A673 (cell line): ENCODE results near the gene ZSCAN26. TPM values are rescaled to one million over a fixed set of nuclear protein-coding genes. Genes with fewer than 3 reads are reported as not detected.

Source experiments
- BruUV-seq: library from RNA; stranded (reverse); fragments of 400-500 nt; replicated peaks from 2 replicates; lab custom pipeline; 2021; lab: Mats Ljungman, UMichigan
- CTCF ChIA-PET: fragments of 300-600 bp; sonication (Branson Sonifier 250); formaldehyde crosslinking; loops from one replicate; lab custom pipeline; 2022; ENCODE audit warnings: antibody characterized with exemption; lab: Charles Lee
- POLR2A ChIA-PET: fragments of 300-600 bp; sonication (Branson Sonifier 250); formaldehyde crosslinking; loops from one replicate; lab custom pipeline; 2022; ENCODE audit warnings: antibody characterized with exemption; ENCODE audit not compliant: low non-redundant PET; lab: Charles Lee
- DNase-seq: peaks from one replicate; pipeline ENCODE4 v3.0.0-alpha.2; 2015; ENCODE audit warnings: low spot score
- H3K27ac ChIP-seq: fragments of 200-600 bp; sonication (generic); 2 replicates; pipeline ENCODE4 v1.5.1; 2016; ENCODE audit warnings: mixed run types, low read depth, mild to moderate bottlenecking, mixed read lengths, antibody characterized with exemption, low read length; ENCODE audit not compliant: poor library complexity, severe bottlenecking
- H3K27me3 ChIP-seq: fragments of 200-600 bp; sonication (generic); replicated peaks from 2 replicates; pipeline ENCODE4 v1.6.1; 2017; ENCODE audit warnings: mixed run types, low read depth, mild to moderate bottlenecking, mixed read lengths, antibody characterized with exemption, low read length; ENCODE audit not compliant: insufficient read depth, poor library complexity
- H3K36me3 ChIP-seq: fragments of 200-600 bp; sonication (generic); 2 replicates; pipeline ENCODE4 v1.6.1; 2016; ENCODE audit warnings: mixed run types, mild to moderate bottlenecking, mixed read lengths, antibody characterized with exemption, low read length; ENCODE audit not compliant: insufficient read depth, poor library complexity, severe bottlenecking
- H3K4me1 ChIP-seq: fragments of 200-600 bp; sonication (generic); 2 replicates; pipeline ENCODE4 v1.6.1; 2017; ENCODE audit warnings: mixed run types, mild to moderate bottlenecking, mixed read lengths, antibody characterized with exemption, low read length; ENCODE audit not compliant: insufficient read depth, poor library complexity, severe bottlenecking
- H3K4me3 ChIP-seq: fragments of 200-600 bp; sonication (generic); 2 replicates; pipeline ENCODE4 v1.5.1; 2016; ENCODE audit warnings: low read depth, mixed run types, mild to moderate bottlenecking, mixed read lengths, low read length; ENCODE audit not compliant: poor library complexity, severe bottlenecking
- H3K9me3 ChIP-seq: fragments of 200-600 bp; sonication (generic); 2 replicates; pipeline ENCODE4 v1.6.1; 2016; ENCODE audit warnings: mixed run types, low read depth, mild to moderate bottlenecking, mixed read lengths, antibody characterized with exemption, low read length; ENCODE audit not compliant: poor library complexity, severe bottlenecking
- CTCF ChIP-seq: fragments of 300-800, 200-600 bp; sonication (generic); conservative IDR thresholded peaks from 2 replicates; pipeline ENCODE4 v1.5.1; 2017; ENCODE audit warnings: low read depth, mild to moderate bottlenecking, antibody characterized with exemption, low read length, moderate library complexity, mixed read lengths
- EZH2 ChIP-seq: fragments of 200-600 bp; sonication (generic); IDR thresholded peaks from 2 replicates; pipeline ENCODE4 v1.6.1; 2017; ENCODE audit warnings: borderline replicate concordance, low read depth, mild to moderate bottlenecking, mixed read lengths, antibody characterized with exemption, low read length; ENCODE audit not compliant: poor library complexity, severe bottlenecking
- intact Hi-C: fragments of 100-400 bp; cut with micrococcal nuclease; formaldehyde crosslinking; loops from one replicate; pipeline ENCODE4 v1.10.0; 2022; ENCODE audit not compliant: unreplicated experiment
- total RNA-seq: library from RNA; stranded (reverse); gene quantifications from 2 replicates; pipeline ENCODE4 v1.2.3, GENCODE V29; 2021

ZSCAN26 gene
- total RNA-seq, 1 experiment from 2014 or later = 19.9 TPM

GRCh38 chr6:28258877-28259777, 7.8 kb upstream of the ZSCAN26 start, which contains the start of gene NKAPL:
Gene NKAPL, plus strand, starts transcription at chr6:28259297. Its CDS starts 75 bp downstream, at chr6:28259372.
- Histone ChIP-seq H3K9me3 (no peaks in the 10 kb centered on the region), H3K4me3 (no peak within 1 kb of the TSS)

GRCh38 chr6:28263922-28264321, 3.0 kb upstream of the ZSCAN26 start:
- intact Hi-C loops = no loop called here
- H3K4me1 ChIP-seq = peaks cover 11% of the 10 kb centered on the region
- no peaks in the 10 kb centered on the region for H3K36me3 ChIP-seq
- no peak overlapping the region for H3K27ac ChIP-seq
- TF ChIP-seq EZH2 (no peak), CTCF (no peak)
- H3K27me3 ChIP-seq = no peaks in the 10 kb centered on the region
- no peak overlapping the region for H3K4me3 ChIP-seq
- no peak for DNase-seq
- no TSS peak for BruUV-seq
- H3K9me3 ChIP-seq = no peaks in the 10 kb centered on the region
- POLR2A ChIA-PET = no interaction called here
- CTCF ChIA-PET = no interaction called here

More at GRCh38 chr6:28258877-28259777, 7.8 kb upstream of the ZSCAN26 start, which contains the start of gene NKAPL:
- no peak within 1 kb of the TSS for H3K27ac ChIP-seq
- ChIA-PET POLR2A (no interaction called here), CTCF (no interaction called here)
- intact Hi-C loops = loop anchor here (10.0 kb wide), 1 partner anchor 124 kb away; no protein-coding TSS in a partner anchor
- TF ChIP-seq CTCF (no peak), EZH2 (no peak)
- H3K4me1 ChIP-seq = no peaks in the 10 kb centered on the region
- no peaks in the 10 kb centered on the region for H3K36me3 ChIP-seq
- no TSS peak for BruUV-seq
- no peaks in the 10 kb centered on the region for H3K27me3 ChIP-seq
- DNase-seq = no peak

GRCh38 chr6:28264834-28265401, 2.0 kb upstream of the ZSCAN26 start:
- Histone ChIP-seq H3K9me3 (no peaks in the 10 kb centered on the region), H3K4me3 (no peak overlapping the region), H3K4me1 (peaks cover 11% of the 10 kb centered on the region), H3K27me3 (no peaks in the 10 kb centered on the region), H3K27ac (no peak overlapping the region), H3K36me3 (no peaks in the 10 kb centered on the region)
- ChIA-PET POLR2A (no interaction called here), CTCF (no interaction called here)
- TF ChIP-seq EZH2 (no peak), CTCF (no peak)
- DNase-seq = no peak
- BruUV-seq = no TSS peak
- intact Hi-C loops = no loop called here
